Measurements from ENCODE around the gene NAT14. TPM values are rescaled to one million over a fixed set of nuclear protein-coding genes. Genes with fewer than 3 reads are reported as not detected.

NAT14 gene
- total RNA-seq, 2 donors from 2014 or later = 51.3 to 67.1 TPM

GRCh38 chr19:55456347-55456746, 28.6 kb upstream of the NAT14 start:
- WGBS, 2 experiments (ENCODE audit: insufficient coverage in 1 of 2, insufficient read length in 1 of 2) = 94 to 96% methylated on average over 11 to 14 of the region's 14 CpGs
- H3K36me3 ChIP-seq (ENCODE audit: control insufficient read depth, insufficient read depth, low read length) = no peaks in the 10 kb centered on the region
- no peak overlapping the region for H3K27ac ChIP-seq (ENCODE audit: low read depth, low read length)
- Mint-ChIP-seq H3K9me3 (no peaks in the 10 kb centered on the region), H3K27ac (no peak overlapping the region), H3K4me1 (peaks cover 14% of the 10 kb centered on the region), H3K4me3 (no peak overlapping the region), H3K27me3 (ENCODE audit: insufficient read depth) (peaks cover 27% of the 10 kb centered on the region), H3K36me3 (ENCODE audit: low read depth) (peaks cover 20% of the 10 kb centered on the region)
- H3K9ac ChIP-seq (ENCODE audit: extremely low read depth, low read length, poor library complexity, severe bottlenecking) = no peak overlapping the region
- no peak for DNase-seq
- no peak for TF ChIP-seq CTCF (conservative IDR thresholded peaks at IDR 0.05)
- H3K4me1 ChIP-seq (ENCODE audit: control insufficient read depth, insufficient read depth, low read length) = peaks cover 4% of the 10 kb centered on the region
- H3K4me3 ChIP-seq (ENCODE audit: low read length) = no peak overlapping the region
- H3K9me3 ChIP-seq (ENCODE audit: control insufficient read depth, low read length) = no peaks in the 10 kb centered on the region
- peaks cover 22% of the 10 kb centered on the region for H3K27me3 ChIP-seq (ENCODE audit: control insufficient read depth, insufficient read depth, low read length, poor library complexity, severe bottlenecking)

GRCh38 chr19:55457683-55458457, 27.1 kb upstream of the NAT14 start:
- DNase-seq = no peak

GRCh38 chr19:55459551-55459949, 25.4 kb upstream of the NAT14 start:
- no peak overlapping the region for H3K9ac ChIP-seq (ENCODE audit: extremely low read depth, low read length, poor library complexity, severe bottlenecking)

More at GRCh38 chr19:55457683-55458457, 27.1 kb upstream of the NAT14 start:
- Mint-ChIP-seq H3K27me3 (ENCODE audit: insufficient read depth) (peaks cover 21% of the 10 kb centered on the region), H3K27ac (no peak overlapping the region), H3K36me3 (ENCODE audit: low read depth) (peaks cover 20% of the 10 kb centered on the region), H3K9me3 (no peaks in the 10 kb centered on the region), H3K4me3 (no peak overlapping the region), H3K4me1 (peaks cover 11% of the 10 kb centered on the region)
- Histone ChIP-seq H3K4me3 (ENCODE audit: low read length) (no peak overlapping the region), H3K36me3 (ENCODE audit: control insufficient read depth, insufficient read depth, low read length) (no peaks in the 10 kb centered on the region), H3K9ac (ENCODE audit: extremely low read depth, low read length, poor library complexity, severe bottlenecking) (no peak overlapping the region), H3K27ac (ENCODE audit: low read depth, low read length) (no peak overlapping the region), H3K9me3 (ENCODE audit: control insufficient read depth, low read length) (no peaks in the 10 kb centered on the region), H3K27me3 (ENCODE audit: control insufficient read depth, insufficient read depth, low read length, poor library complexity, severe bottlenecking) (peaks cover 7% of the 10 kb centered on the region), H3K4me1 (ENCODE audit: control insufficient read depth, insufficient read depth, low read length) (peaks cover 4% of the 10 kb centered on the region)
- 81 to 85% methylated on average over 12 to 15 of the region's 16 CpGs for WGBS, 2 experiments (ENCODE audit: insufficient coverage in 1 of 2, insufficient read length in 1 of 2)
- TF ChIP-seq CTCF (conservative IDR thresholded peaks at IDR 0.05) = no peak

More at GRCh38 chr19:55459551-55459949, 25.4 kb upstream of the NAT14 start:
- no peaks in the 10 kb centered on the region for H3K9me3 ChIP-seq (ENCODE audit: control insufficient read depth, low read length)
- no peak for TF ChIP-seq CTCF (conservative IDR thresholded peaks at IDR 0.05)
- H3K27me3 ChIP-seq (ENCODE audit: control insufficient read depth, insufficient read depth, low read length, poor library complexity, severe bottlenecking) = no peaks in the 10 kb centered on the region
- peaks cover 18% of the 10 kb centered on the region for H3K4me1 Mint-ChIP-seq
- H3K4me3 Mint-ChIP-seq = peak overlapping the region; percentile 69
- no peak overlapping the region for H3K27ac Mint-ChIP-seq
- peaks cover 20% of the 10 kb centered on the region for H3K27me3 Mint-ChIP-seq (ENCODE audit: insufficient read depth)
- H3K9me3 Mint-ChIP-seq = no peaks in the 10 kb centered on the region
- peaks cover 4% of the 10 kb centered on the region for H3K4me1 ChIP-seq (ENCODE audit: control insufficient read depth, insufficient read depth, low read length)
- DNase-seq = no peak
- H3K36me3 Mint-ChIP-seq (ENCODE audit: low read depth) = peaks cover 20% of the 10 kb centered on the region
- H3K27ac ChIP-seq (ENCODE audit: low read depth, low read length) = no peak overlapping the region
- H3K4me3 ChIP-seq (ENCODE audit: low read length) = peak overlapping the region; percentile 90
- 89% methylated on average over 8 of the region's 8 CpGs; no CpG with 5 or more reads in 1 of the 2 experiments for WGBS, 2 experiments (ENCODE audit: insufficient coverage in 1 of 2, insufficient read length in 1 of 2)
- no peaks in the 10 kb centered on the region for H3K36me3 ChIP-seq (ENCODE audit: control insufficient read depth, insufficient read depth, low read length)
